Tibial nerve (tissue), 4 donors: ENCODE data around the gene SRP19.

Experiments used
- EP300 ChIP-seq, 2 donors: sonication (generic); formaldehyde crosslinking; IDR thresholded peaks; one replicate each; pipeline ENCODE4 v1.6.1; 2017; ENCODE audit warnings: antibody characterized with exemption in 2 of 2, mild to moderate bottlenecking in 1 of 2
- POLR2A ChIP-seq, 2 donors: fragments of 450-650 bp; IDR thresholded peaks; one replicate each; pipeline ENCODE4 v1.6.1; 2017; ENCODE audit warnings: antibody characterized with exemption in 2 of 2, mild to moderate bottlenecking in 2 of 2, moderate library complexity in 2 of 2
- TF ChIP-seq, protein P1 (sequence below), 5 experiments: fragments of 200-600 bp in 3 of 5; fragments of 450-650 bp in 2 of 5; sonication (generic) in 3 of 5; IDR thresholded peaks; one replicate each; pipeline ENCODE4 v1.5.1; 2016 to 2019; ENCODE audit warnings: antibody characterized with exemption in 5 of 5, mild to moderate bottlenecking in 3 of 5, moderate library complexity in 2 of 5

DNA sequence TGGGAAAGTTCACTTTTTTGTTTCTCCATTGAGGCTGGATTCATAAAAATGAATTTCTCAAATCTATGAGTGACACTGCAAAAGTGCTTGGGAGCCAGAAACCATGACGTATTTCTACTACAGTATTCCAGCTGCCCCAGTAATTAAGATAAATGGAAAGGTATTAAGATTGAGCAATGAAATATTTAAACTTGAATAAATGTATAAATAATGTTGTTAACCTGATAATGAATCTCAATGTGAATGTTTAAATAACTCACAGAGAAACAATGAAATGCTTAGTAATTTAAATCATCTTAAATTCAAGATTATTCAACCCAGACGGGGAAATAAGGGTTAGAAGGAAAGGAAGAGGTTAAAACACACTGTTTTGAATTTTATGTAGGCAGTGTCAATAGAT is 11.2 kb upstream of the SRP19 start:
- TF ChIP-seq, protein P1, sequence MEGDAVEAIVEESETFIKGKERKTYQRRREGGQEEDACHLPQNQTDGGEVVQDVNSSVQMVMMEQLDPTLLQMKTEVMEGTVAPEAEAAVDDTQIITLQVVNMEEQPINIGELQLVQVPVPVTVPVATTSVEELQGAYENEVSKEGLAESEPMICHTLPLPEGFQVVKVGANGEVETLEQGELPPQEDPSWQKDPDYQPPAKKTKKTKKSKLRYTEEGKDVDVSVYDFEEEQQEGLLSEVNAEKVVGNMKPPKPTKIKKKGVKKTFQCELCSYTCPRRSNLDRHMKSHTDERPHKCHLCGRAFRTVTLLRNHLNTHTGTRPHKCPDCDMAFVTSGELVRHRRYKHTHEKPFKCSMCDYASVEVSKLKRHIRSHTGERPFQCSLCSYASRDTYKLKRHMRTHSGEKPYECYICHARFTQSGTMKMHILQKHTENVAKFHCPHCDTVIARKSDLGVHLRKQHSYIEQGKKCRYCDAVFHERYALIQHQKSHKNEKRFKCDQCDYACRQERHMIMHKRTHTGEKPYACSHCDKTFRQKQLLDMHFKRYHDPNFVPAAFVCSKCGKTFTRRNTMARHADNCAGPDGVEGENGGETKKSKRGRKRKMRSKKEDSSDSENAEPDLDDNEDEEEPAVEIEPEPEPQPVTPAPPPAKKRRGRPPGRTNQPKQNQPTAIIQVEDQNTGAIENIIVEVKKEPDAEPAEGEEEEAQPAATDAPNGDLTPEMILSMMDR (IDR thresholded peaks at IDR 0.05): no peak
- TF ChIP-seq EP300 (IDR thresholded peaks at IDR 0.05): no peak
- no peak for TF ChIP-seq POLR2A (IDR thresholded peaks at IDR 0.05)
